NCI-H2081 (cell line): ENCODE data around the gene TOX3.

ENCODE experiments used
- DNase-seq, 2 experiments: peaks; one replicate each; lab custom pipeline; 2025; lab: John Stamatoyannopoulos, UW

TOX3 gene

GRCh38 chr16:52451971-52452421, 94.9 kb downstream of the TOX3 start:
- DNase-seq = no peak

DNA sequence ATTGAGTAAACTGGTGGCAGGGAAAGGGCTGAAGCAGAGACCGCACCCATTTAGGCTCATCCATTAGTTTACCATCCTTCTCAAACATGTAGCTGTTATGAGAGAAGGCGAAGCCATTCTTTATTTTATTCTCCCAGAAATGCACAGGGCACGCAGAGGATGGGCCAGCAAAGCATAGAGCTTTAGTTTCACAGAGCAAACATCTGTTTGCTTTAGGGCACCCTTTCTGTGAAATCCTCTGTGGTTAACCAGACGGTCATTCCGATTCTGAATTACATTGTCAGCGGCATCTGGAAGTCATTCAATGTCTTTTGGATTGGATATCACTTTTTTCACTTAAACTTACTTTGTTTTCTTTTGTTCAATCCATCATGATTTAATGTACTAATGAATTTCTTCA, 96.0 kb downstream of the TOX3 start:
- no peak for DNase-seq

DNA sequence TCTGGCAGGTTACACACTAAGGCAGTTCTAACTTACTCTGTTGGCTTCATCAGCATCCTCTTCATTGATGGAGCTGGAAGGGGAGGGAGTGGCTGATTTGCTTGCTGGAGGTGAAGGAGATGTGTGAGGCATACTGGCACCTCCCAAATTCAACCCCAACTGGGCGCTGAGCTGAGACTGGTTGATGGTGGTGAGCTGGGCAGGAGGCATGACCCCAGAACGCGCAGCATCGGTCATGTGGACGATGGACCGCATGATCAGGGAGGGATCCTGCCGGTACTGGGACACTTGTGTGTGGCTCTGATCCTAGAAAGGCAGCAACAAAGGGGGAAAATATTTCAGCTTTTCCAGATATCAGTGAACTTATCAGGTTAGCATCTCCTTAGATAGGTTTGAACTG, 96.7 kb downstream of the TOX3 start:
- DNase-seq = no peak

DNA sequence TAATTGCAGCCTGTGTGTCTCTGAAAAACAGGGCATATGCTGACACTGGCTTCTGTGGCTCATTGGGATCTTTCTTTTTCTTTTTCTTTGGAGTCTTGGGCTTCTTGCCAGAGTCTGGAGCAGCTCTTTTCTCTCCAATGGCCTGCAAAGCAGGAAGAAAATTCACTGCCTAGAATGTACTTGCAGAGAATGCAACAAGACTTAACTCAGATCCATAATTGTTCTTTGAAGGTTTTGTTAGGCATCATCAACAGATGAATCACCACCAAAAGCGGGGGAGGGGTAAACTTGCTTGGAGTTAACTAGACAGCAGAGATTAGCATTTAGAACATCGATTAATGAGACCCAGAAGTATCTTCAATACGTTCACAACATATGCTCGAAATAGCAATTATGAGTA, 100.9 kb downstream of the TOX3 start:
- no peak for DNase-seq

- no peak for DNase-seq
These were observed 105.1 kb downstream of the TOX3 start for GRCh38 chr16:52441886-52442285.

GRCh38 chr16:52440248-52440647, 106.7 kb downstream of the TOX3 start:
- DNase-seq = no peak

GRCh38 chr16:52439750-52440149, 107.2 kb downstream of the TOX3 start:
- DNase-seq = no peak

DNA sequence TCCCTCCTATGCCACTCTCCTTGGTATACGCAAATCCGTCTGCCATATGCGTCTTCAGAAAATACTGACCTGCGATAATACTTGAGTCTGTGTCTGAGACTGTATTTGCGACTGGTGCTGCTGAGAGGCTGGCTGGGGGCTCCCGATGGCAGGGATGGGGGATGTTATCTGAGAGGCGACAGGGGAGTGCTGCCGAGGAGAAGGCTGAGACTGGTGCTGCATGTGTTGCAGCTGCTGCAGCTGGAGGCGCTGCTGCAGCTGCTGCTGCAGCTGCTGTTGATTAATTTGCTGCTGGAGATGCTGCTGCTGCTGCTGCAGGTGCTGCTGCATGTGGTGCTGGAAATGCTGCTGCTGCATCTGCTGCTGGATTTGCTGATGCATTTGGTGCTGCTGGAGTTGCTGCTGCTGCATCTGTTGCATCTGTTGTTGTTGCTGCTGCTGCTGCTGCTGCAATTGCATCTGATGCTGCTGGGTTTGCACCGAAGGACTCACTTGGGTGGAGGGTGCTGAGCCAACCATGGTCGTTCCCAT, 107.7 kb downstream of the TOX3 start:
- no peak for DNase-seq

- DNase-seq = no peak
These were observed 109.7 kb downstream of the TOX3 start for GRCh38 chr16:52437277-52437670.

- no peak for DNase-seq
These were observed 110.3 kb downstream of the TOX3 start for GRCh38 chr16:52436339-52437276.

DNA sequence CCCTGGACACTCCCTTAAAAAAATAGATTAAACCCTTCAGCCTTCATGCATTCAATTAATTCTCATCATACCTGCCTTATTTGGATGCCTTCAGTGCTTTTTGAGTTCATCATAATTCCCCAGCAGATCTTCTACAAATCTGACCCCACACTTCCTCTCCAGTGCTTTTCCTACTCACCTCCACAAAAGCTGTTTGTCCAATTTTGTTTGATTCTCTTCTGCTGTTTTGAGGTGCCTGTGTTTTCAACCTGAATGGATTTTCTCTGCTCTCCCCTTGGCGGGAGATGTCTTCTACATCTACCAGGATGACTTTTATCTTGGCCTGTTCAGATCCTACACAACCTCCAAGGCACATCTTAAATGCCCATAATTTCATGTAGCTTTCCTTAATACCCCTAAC, 112.7 kb downstream of the TOX3 start:
- DNase-seq = no peak

DNA sequence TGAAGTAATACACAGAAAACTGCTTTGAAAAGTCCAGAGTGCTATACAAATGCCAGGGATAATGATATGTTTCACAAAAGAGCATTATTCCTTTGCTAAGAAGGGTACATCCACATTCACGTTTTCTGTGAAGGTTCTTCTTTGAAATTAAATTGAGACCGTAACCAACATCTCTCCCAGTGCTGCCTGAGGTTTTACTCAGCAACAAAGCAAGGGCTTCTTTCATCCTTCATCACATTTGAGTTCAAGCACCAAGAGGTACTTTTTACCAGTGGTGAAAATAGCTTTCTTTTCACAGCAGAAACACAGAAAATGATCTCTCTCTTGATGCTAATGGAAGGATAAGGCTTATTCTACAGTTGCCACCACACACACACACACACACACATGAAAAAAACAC, 113.3 kb downstream of the TOX3 start:
- DNase-seq = no peak

- no peak for DNase-seq
These were observed 122.4 kb downstream of the TOX3 start for GRCh38 chr16:52424591-52424990.

GRCh38 chr16:52422307-52422706, 124.6 kb downstream of the TOX3 start:
- no peak for DNase-seq

DNA sequence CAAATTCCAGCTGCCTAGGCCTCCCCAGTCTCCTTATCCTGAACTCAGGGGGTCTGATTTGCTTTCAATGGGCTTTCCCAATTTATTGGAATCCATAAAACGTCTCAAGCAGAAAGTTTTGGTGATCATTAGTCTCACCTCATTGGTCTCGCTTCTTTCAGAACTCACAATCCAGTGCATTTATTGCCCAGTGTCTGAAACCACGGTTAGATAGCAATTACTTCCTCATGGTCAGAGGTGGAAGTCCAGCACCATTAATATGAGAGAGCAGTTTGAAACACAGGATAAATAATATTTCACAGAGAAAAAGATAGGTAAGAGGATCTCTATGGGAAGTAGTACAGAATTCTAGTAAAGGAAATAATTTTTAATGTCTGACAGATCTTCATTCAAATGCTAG, 128.7 kb downstream of the TOX3 start:
- no peak for DNase-seq

GRCh38 chr16:52416888-52417287, 130.1 kb downstream of the TOX3 start:
- no peak for DNase-seq

- DNase-seq = no peak
These were observed 135.9 kb downstream of the TOX3 start for GRCh38 chr16:52411011-52411410.

- no peak for DNase-seq
These were observed 138.6 kb downstream of the TOX3 start for GRCh38 chr16:52408191-52408845.

GRCh38 chr16:52407778-52408177, 139.2 kb downstream of the TOX3 start:
- DNase-seq = no peak

GRCh38 chr16:52405441-52405840, 141.5 kb downstream of the TOX3 start:
- no peak for DNase-seq

DNA sequence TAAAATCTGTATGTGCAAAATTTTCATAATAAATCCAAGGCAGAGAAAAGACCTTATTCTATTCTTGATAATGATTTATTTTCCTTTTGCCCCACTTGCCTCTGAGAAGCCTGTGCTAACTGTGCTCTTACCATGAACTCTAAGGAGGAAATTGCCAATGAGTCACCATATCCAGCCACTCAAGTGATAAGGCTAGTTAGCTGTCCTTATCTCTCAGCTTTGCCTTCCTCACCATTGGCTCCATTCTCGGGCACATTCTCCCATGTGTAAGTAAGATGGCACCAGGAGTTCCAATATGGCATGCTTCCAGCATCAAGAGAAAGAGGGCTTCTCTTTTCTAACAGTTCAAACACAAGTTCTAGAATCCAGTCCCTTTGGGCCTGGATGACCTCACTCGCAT, 142.4 kb downstream of the TOX3 start:
- no peak for DNase-seq

- DNase-seq = no peak
These were observed 147.8 kb downstream of the TOX3 start for GRCh38 chr16:52399116-52399515.

- DNase-seq = no peak
These were observed 148.4 kb downstream of the TOX3 start for GRCh38 chr16:52398491-52398960.
